IMR-90 (cell line): ENCODE measurements around the gene SPTB. TPM values are rescaled to one million over a fixed set of nuclear protein-coding genes. Genes with fewer than 3 reads are reported as not detected.

Experiments
- ATAC-seq: fragments of 200-7000 bp; cut with Tn5 transposase; 2 replicates; pipeline ENCODE4 v1.9.1; 2020; ENCODE audit warnings: low read depth, mild to moderate bottlenecking, moderate library complexity
- BruUV-seq: library from RNA; stranded (reverse); fragments of 400-500 nt; replicated peaks from 2 replicates; lab custom pipeline; 2021; lab: Mats Ljungman, UMichigan
- CTCF ChIA-PET: fragments of 300-600 bp; formaldehyde crosslinking; extraction: SDS; loops from one replicate; lab custom pipeline; 2021; ENCODE audit warnings: antibody characterized with exemption; lab: Yijun Ruan, JAX
- POLR2A ChIA-PET: fragments of 300-600 bp; sonication (Branson Sonifier 250); formaldehyde crosslinking; loops from one replicate; lab custom pipeline; 2022; ENCODE audit warnings: antibody characterized with exemption; ENCODE audit not compliant: unreplicated experiment; lab: Charles Lee
- DNase-seq: peaks from one replicate; pipeline ENCODE4 v3.0.0; 2013
- H2AFZ ChIP-seq: replicated peaks from 2 replicates; pipeline ENCODE3; 2013; ENCODE audit warnings: low read length, mild to moderate bottlenecking; ENCODE audit not compliant: poor library complexity
- H2AK5ac ChIP-seq: 2 replicates; pipeline ENCODE4 v1.6.1; 2013; ENCODE audit warnings: low read depth, low read length, inconsistent platforms
- H2AK9ac ChIP-seq: replicated peaks from 2 replicates; pipeline ENCODE3; 2013; ENCODE audit warnings: mild to moderate bottlenecking, low read depth, low read length, moderate library complexity; ENCODE audit not compliant: poor library complexity
- H2BK120ac ChIP-seq: 2 replicates; pipeline ENCODE4 v1.6.1; 2013; ENCODE audit warnings: low read depth, low read length, inconsistent platforms
- H2BK15ac ChIP-seq: 3 replicates; pipeline ENCODE4 v1.6.1; 2013; ENCODE audit warnings: low read depth, low read length, inconsistent platforms
- H2BK20ac ChIP-seq: 2 replicates; pipeline ENCODE4 v1.6.1; 2013; ENCODE audit warnings: low read depth, mild to moderate bottlenecking, inconsistent platforms, low read length, moderate library complexity
- H2BK5ac ChIP-seq: 2 replicates; pipeline ENCODE4 v1.6.1; 2013; ENCODE audit warnings: mild to moderate bottlenecking, low read depth, low read length, inconsistent platforms; ENCODE audit not compliant: poor library complexity, severe bottlenecking
- H3K14ac ChIP-seq: replicated peaks from 2 replicates; pipeline ENCODE4 v1.6.1; 2013; ENCODE audit warnings: low read depth, low read length, inconsistent platforms
- H3K18ac ChIP-seq: 2 replicates; pipeline ENCODE4 v1.6.1; 2013; ENCODE audit warnings: low read depth, low read length, control low read depth
- H3K23ac ChIP-seq: 2 replicates; pipeline ENCODE4 v1.6.1; 2013; ENCODE audit warnings: low read depth, low read length, inconsistent platforms
- H3K27ac ChIP-seq: 2 replicates; pipeline ENCODE4 v1.5.1; 2013; ENCODE audit warnings: mild to moderate bottlenecking, control low read depth, low read length; ENCODE audit not compliant: insufficient read depth
- H3K27me3 ChIP-seq: 2 replicates; pipeline ENCODE4 v1.6.1; 2013; ENCODE audit warnings: low read length; ENCODE audit not compliant: control insufficient read depth, insufficient read depth
- H3K36me3 ChIP-seq: 2 replicates; pipeline ENCODE4 v1.6.1; 2013; ENCODE audit warnings: low read length, mixed read lengths; ENCODE audit not compliant: control insufficient read depth, insufficient read depth
- H3K4ac ChIP-seq: 2 replicates; pipeline ENCODE4 v1.6.1; 2013; ENCODE audit warnings: low read depth, low read length, inconsistent platforms
- H3K4me1 ChIP-seq: 2 replicates; pipeline ENCODE4 v1.6.1; 2013; ENCODE audit warnings: low read length, mixed read lengths; ENCODE audit not compliant: control insufficient read depth, insufficient read depth
- H3K4me2 ChIP-seq: 2 replicates; pipeline ENCODE4 v1.6.1; 2013; ENCODE audit warnings: low read depth, mild to moderate bottlenecking, control low read depth, low read length, moderate library complexity
- H3K4me3 ChIP-seq: 2 replicates; pipeline ENCODE4 v1.5.1; 2013; ENCODE audit warnings: low read depth, mild to moderate bottlenecking, control low read depth, low read length, moderate library complexity; ENCODE audit not compliant: insufficient read depth
- H3K56ac ChIP-seq: 2 replicates; pipeline ENCODE4 v1.6.1; 2013; ENCODE audit warnings: low read length, inconsistent platforms; ENCODE audit not compliant: insufficient read depth; ENCODE audit errors: extremely low read depth
- H3K79me1 ChIP-seq, 2 experiments: 2 replicates each; pipeline ENCODE4 v1.6.1; 2013; ENCODE audit warnings: low read length in 2 of 2, inconsistent platforms in 1 of 2, low read depth in 1 of 2
- H3K9ac ChIP-seq: 2 replicates; pipeline ENCODE4 v1.6.1; 2013; ENCODE audit warnings: low read depth, low read length, control low read depth
- H3K9me1 ChIP-seq: 2 replicates; pipeline ENCODE4 v1.6.1; 2013; ENCODE audit warnings: low read length, inconsistent platforms; ENCODE audit not compliant: insufficient read depth
- H3K9me3 ChIP-seq: 2 replicates; pipeline ENCODE4 v1.6.1; 2013; ENCODE audit warnings: low read length; ENCODE audit not compliant: control insufficient read depth, insufficient read depth
- H4K20me1 ChIP-seq: 2 replicates; pipeline ENCODE4 v1.6.1; 2013; ENCODE audit warnings: low read length, inconsistent platforms; ENCODE audit not compliant: insufficient read depth
- H4K5ac ChIP-seq: 2 replicates; pipeline ENCODE4 v1.6.1; 2013; ENCODE audit warnings: mild to moderate bottlenecking, low read depth, low read length, control low read depth
- H4K8ac ChIP-seq, 2 experiments: 2 replicates each; pipeline ENCODE4 v1.6.1; 2013; ENCODE audit warnings: low read depth in 2 of 2, low read length in 2 of 2, control low read depth in 1 of 2, inconsistent platforms in 1 of 2
- H4K91ac ChIP-seq: 2 replicates; pipeline ENCODE4 v1.6.1; 2013; ENCODE audit warnings: low read depth, low read length, inconsistent platforms; ENCODE audit not compliant: insufficient read depth
- BHLHE40 ChIP-seq: fragments of 150-350 bp; IDR thresholded peaks from 2 replicates; pipeline ENCODE4 v1.6.1; 2016; ENCODE audit warnings: mild to moderate bottlenecking, low read depth, low read length
- FOS ChIP-seq: fragments of 150-350 bp; IDR thresholded peaks from 2 replicates; pipeline ENCODE4 v1.6.1; 2016; ENCODE audit warnings: low read depth, low read length
- MXI1 ChIP-seq: IDR thresholded peaks from 2 replicates; pipeline ENCODE4 v1.6.1; 2012; ENCODE audit warnings: low read depth, mild to moderate bottlenecking, low read length, moderate library complexity, borderline replicate concordance
- RAD21 ChIP-seq: IDR thresholded peaks from 2 replicates; pipeline ENCODE4 v1.6.1; 2012; ENCODE audit warnings: low read length, improper control_type of control experiment
- RCOR1 ChIP-seq: IDR thresholded peaks from 2 replicates; pipeline ENCODE4 v1.6.1; 2012; ENCODE audit warnings: mild to moderate bottlenecking, low read length, improper control_type of control experiment; ENCODE audit not compliant: insufficient replicate concordance
- RFX5 ChIP-seq: IDR thresholded peaks from 2 replicates; pipeline ENCODE4 v1.8.0; 2012; ENCODE audit warnings: low read depth, mild to moderate bottlenecking, low read length, moderate library complexity
- SMC3 ChIP-seq: fragments of 150-350 bp; IDR thresholded peaks from 2 replicates; pipeline ENCODE4 v1.6.1; 2016; ENCODE audit warnings: low read depth, mild to moderate bottlenecking, antibody characterized with exemption, low read length, moderate library complexity
- WGBS, 2 experiments: methylation state at CpG; one replicate each; pipeline versions ENCODE4 v1.1.5 to v1.1.7; 2013; ENCODE audit warnings: missing lambda C conversion rate in 2 of 2; ENCODE audit not compliant: insufficient read length in 1 of 2; ENCODE audit errors: extremely low coverage in 2 of 2; 5-methylcytosine and 5-hydroxymethylcytosine counted together
- dilution Hi-C: fragments of 300-500 bp; cut with HindIII; formaldehyde crosslinking; loops from one replicate; pipeline ENCODE4 v1.14.3; 2018; ENCODE audit warnings: low sequenced_read_pairs; ENCODE audit not compliant: unreplicated experiment
- in situ Hi-C: fragments of 300-500 bp; cut with MboI; formaldehyde crosslinking; loops from 3 replicates; pipeline ENCODE4 v1.14.3; 2019; ENCODE audit warnings: low sequenced_read_pairs, inconsistent platforms, mixed read lengths
- intact Hi-C: fragments of 100-400 bp; cut with micrococcal nuclease; formaldehyde crosslinking; loops from 2 replicates; pipeline ENCODE4 v1.10.0; 2022
- polyA plus RNA-seq, 3 experiments: library from polyadenylated mRNA; depleted of rRNA; stranded (reverse); fragments of >200 nt; gene quantifications; 2 replicates each; pipeline ENCODE4 v1.2.3, GENCODE V29; 2012; ENCODE audit warnings: low replicate concordance in 1 of 3
- total RNA-seq: library from RNA; depleted of rRNA; stranded (reverse); fragments of >200 nt; gene quantifications from 2 replicates; pipeline ENCODE4 v1.2.3, GENCODE V29; 2012
- TF ChIP-seq, protein P1 (sequence below): conservative IDR thresholded peaks from 2 replicates; pipeline ENCODE4 v1.5.1; 2012; ENCODE audit warnings: mild to moderate bottlenecking, low read depth, low read length, improper control_type of control experiment
- TF ChIP-seq, protein P2 (sequence below): fragments of 150-350 bp; IDR thresholded peaks from 2 replicates; pipeline ENCODE4 v1.6.1; 2017; ENCODE audit warnings: mild to moderate bottlenecking, antibody characterized with exemption, low read length, low read depth
- TF ChIP-seq, protein P3 (sequence below): fragments of 150-350 bp; IDR thresholded peaks from 2 replicates; pipeline ENCODE4 v1.6.1; 2016; ENCODE audit warnings: low read depth, mild to moderate bottlenecking, low read length, moderate library complexity, borderline replicate concordance

The SPTB gene
- total and polyA plus RNA-seq, 2 of the 4 experiments (the other 2 are of a cell fraction): under 0.01 to 0.07 TPM

DNA sequence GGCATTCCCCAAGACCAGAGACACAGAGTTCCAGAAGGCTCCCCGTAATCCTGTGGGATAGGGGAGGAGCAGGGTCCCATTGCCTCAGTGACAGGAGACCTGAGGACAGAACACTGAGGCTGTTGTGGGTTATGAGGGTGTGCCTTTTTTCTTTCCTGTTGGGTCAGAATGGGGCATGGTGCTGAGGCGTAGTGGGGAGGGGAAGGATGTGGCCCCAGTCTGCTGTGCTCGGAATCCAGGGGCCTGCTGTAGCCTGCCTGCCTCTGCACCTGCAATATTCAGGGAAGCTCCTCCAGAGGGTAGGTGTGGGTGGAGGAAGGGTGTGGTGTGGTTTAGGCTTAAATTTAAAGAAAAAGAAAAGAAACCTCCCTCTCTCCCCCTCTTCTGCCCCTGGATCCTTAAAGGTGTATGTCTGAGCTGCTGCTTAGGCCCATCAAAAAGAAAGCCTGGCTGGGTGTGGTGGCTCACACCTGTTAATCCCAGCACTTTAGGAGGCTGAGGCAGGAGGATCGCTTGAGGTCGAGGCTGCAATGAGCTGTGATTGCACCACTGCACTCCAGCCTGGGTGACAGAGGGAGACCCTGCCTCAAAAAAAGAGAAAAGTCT, 156.8 kb downstream of the SPTB start (continued):
- no peak for TF ChIP-seq RFX5
- TF ChIP-seq, protein P1, sequence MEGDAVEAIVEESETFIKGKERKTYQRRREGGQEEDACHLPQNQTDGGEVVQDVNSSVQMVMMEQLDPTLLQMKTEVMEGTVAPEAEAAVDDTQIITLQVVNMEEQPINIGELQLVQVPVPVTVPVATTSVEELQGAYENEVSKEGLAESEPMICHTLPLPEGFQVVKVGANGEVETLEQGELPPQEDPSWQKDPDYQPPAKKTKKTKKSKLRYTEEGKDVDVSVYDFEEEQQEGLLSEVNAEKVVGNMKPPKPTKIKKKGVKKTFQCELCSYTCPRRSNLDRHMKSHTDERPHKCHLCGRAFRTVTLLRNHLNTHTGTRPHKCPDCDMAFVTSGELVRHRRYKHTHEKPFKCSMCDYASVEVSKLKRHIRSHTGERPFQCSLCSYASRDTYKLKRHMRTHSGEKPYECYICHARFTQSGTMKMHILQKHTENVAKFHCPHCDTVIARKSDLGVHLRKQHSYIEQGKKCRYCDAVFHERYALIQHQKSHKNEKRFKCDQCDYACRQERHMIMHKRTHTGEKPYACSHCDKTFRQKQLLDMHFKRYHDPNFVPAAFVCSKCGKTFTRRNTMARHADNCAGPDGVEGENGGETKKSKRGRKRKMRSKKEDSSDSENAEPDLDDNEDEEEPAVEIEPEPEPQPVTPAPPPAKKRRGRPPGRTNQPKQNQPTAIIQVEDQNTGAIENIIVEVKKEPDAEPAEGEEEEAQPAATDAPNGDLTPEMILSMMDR: no peak
- no peak for TF ChIP-seq RCOR1
- TF ChIP-seq BHLHE40: no peak

DNA sequence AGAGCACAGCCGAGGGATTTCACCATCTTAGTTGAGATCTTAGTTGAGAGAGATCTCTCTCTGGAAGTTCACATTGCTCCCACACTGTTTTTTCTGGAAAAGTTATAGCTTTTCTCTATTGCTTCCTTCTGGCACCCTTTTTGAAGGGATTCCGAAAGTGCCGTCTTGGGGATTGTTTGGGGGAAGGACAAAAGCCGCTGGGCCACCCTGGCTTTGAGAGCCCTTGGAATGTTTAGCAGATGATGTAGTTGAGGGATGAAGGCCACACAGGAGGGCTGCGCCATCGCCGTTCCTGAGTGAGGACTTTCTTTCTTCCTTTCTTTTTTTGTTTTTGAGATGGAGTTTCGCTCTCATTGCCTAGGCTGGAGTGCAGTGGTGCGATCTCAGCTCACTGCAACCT, 157.8 kb downstream of the SPTB start:
- in situ Hi-C loops (no loop called here), intact Hi-C loops (no loop called here), dilution Hi-C loops (no loop called here)
- WGBS, 2 experiments: 92% methylated on average over 2 of the region's 9 CpGs; no CpG with 5 or more reads in 1 of the 2 experiments
- no peaks in the 10 kb centered on the region for H3K27me3 ChIP-seq
- no peaks in the 10 kb centered on the region for H3K36me3 ChIP-seq
- H2BK5ac ChIP-seq: no peak overlapping the region
- ATAC-seq: no peak
- no peak overlapping the region for H3K14ac ChIP-seq
- POLR2A ChIA-PET: no interaction called here
- no peak overlapping the region for H3K9ac ChIP-seq
- no peak overlapping the region for H3K4me3 ChIP-seq
- H3K27ac ChIP-seq: no peak overlapping the region
- no peak overlapping the region for H2BK20ac ChIP-seq
- TF ChIP-seq BHLHE40 (no peak), MXI1 (no peak), RCOR1 (no peak), RAD21 (no peak), FOS (no peak), SMC3 (no peak)
- TF ChIP-seq, protein P2, sequence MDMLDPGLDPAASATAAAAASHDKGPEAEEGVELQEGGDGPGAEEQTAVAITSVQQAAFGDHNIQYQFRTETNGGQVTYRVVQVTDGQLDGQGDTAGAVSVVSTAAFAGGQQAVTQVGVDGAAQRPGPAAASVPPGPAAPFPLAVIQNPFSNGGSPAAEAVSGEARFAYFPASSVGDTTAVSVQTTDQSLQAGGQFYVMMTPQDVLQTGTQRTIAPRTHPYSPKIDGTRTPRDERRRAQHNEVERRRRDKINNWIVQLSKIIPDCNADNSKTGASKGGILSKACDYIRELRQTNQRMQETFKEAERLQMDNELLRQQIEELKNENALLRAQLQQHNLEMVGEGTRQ: no peak
- TF ChIP-seq, protein P3, sequence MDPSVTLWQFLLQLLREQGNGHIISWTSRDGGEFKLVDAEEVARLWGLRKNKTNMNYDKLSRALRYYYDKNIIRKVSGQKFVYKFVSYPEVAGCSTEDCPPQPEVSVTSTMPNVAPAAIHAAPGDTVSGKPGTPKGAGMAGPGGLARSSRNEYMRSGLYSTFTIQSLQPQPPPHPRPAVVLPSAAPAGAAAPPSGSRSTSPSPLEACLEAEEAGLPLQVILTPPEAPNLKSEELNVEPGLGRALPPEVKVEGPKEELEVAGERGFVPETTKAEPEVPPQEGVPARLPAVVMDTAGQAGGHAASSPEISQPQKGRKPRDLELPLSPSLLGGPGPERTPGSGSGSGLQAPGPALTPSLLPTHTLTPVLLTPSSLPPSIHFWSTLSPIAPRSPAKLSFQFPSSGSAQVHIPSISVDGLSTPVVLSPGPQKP: no peak
- DNase-seq: no peak
- no peak overlapping the region for H2BK120ac ChIP-seq
- H3K4me1 ChIP-seq: peaks cover 13% of the 10 kb centered on the region
- H3K4me2 ChIP-seq: no peak overlapping the region
- H3K9me3 ChIP-seq: no peaks in the 10 kb centered on the region
- H3K18ac ChIP-seq: no peak overlapping the region
- CTCF ChIA-PET: no interaction called here
- no peak overlapping the region for H4K8ac ChIP-seq
- no peak overlapping the region for H3K23ac ChIP-seq
- H2AFZ ChIP-seq: no peak overlapping the region
- H4K5ac ChIP-seq: no peak overlapping the region
- H3K79me1 ChIP-seq: peaks cover 3 to 31% of the 10 kb centered on the region in 2 experiments; a peak in 3 of 4 replicates
- no peaks in the 10 kb centered on the region; the same call in 1 of the 2 replicates for H4K20me1 ChIP-seq
- H3K4ac ChIP-seq: no peak overlapping the region
- no peak overlapping the region for H4K91ac ChIP-seq
- H2AK9ac ChIP-seq: no peak overlapping the region
- BruUV-seq: no TSS peak
- H3K56ac ChIP-seq: no peak overlapping the region
- H2AK5ac ChIP-seq: no peak overlapping the region
- H3K9me1 ChIP-seq: peaks cover 29% of the 10 kb centered on the region
- no peak overlapping the region for H2BK15ac ChIP-seq
